ENCODE results near the gene HIBCH.

GRCh38 chr2:190323406-190323805, 3.8 kb upstream of the HIBCH start:
- TF ChIP-seq CTCF (IDR thresholded peaks at IDR 0.05; ENCODE audit: low read depth, low read length, missing input control) (no peak), EGR1 (IDR thresholded peaks at IDR 0.05; ENCODE audit: low read depth in 2 of 2) (no peak), TAF1 (conservative IDR thresholded peaks at IDR 0.05) (no peak), YY1 (IDR thresholded peaks at IDR 0.05) (no peak), MAX (IDR thresholded peaks at IDR 0.05) (no peak), SP1 (IDR thresholded peaks at IDR 0.05) (no peak), JUND (IDR thresholded peaks at IDR 0.05) (no peak), NR2F2 (IDR thresholded peaks at IDR 0.05) (no peak), ZBTB33 (IDR thresholded peaks at IDR 0.05) (no peak)

All from liver (tissue), 3 donors.